GM18505 (cell line): ENCODE data around the gene PRODH2.

Experiments
- ATAC-seq: cut with Tn5 transposase; IDR thresholded peaks from one replicate; pipeline ENCODE4 v1.9.1; 2021; ENCODE audit not compliant: unreplicated experiment
- POLR2A ChIP-seq: IDR thresholded peaks from 4 replicates; pipeline ENCODE4 v1.6.1; 2011; ENCODE audit warnings: borderline replicate concordance; ENCODE audit not compliant: insufficient read depth, insufficient read length; ENCODE audit errors: extremely low read depth

Gene PRODH2

GRCh38 chr19:35786299-35787160 is 26.1 kb downstream of the PRODH2 start:
- no peak for ATAC-seq
- no peak for TF ChIP-seq POLR2A

GRCh38 chr19:35785339-35785627 is 27.4 kb downstream of the PRODH2 start:
- no peak for ATAC-seq
- TF ChIP-seq POLR2A: no peak

GRCh38 chr19:35784503-35785338 is 27.9 kb downstream of the PRODH2 start:
- no peak for TF ChIP-seq POLR2A
- ATAC-seq: no peak

GRCh38 chr19:35783469-35784434 is 28.9 kb downstream of the PRODH2 start:
- no peak for TF ChIP-seq POLR2A
- no peak for ATAC-seq

- ATAC-seq: no peak
- TF ChIP-seq POLR2A: no peak
Observed at GRCh38 chr19:35782589-35782988, 30.1 kb downstream of the PRODH2 start.

- no peak for ATAC-seq
- TF ChIP-seq POLR2A: no peak
Observed at GRCh38 chr19:35781650-35782049, 31.0 kb downstream of the PRODH2 start.

- ATAC-seq: no peak
- no peak for TF ChIP-seq POLR2A
Observed at GRCh38 chr19:35780717-35781116, 31.9 kb downstream of the PRODH2 start.

- no peak for TF ChIP-seq POLR2A
- ATAC-seq: no peak
Observed at GRCh38 chr19:35780058-35780457, 32.6 kb downstream of the PRODH2 start.

- TF ChIP-seq POLR2A: no peak
- no peak for ATAC-seq
Observed at GRCh38 chr19:35779033-35779432, 33.6 kb downstream of the PRODH2 start.

GRCh38 chr19:35777961-35778360 is 34.7 kb downstream of the PRODH2 start:
- no peak for TF ChIP-seq POLR2A
- no peak for ATAC-seq

GRCh38 chr19:35777086-35777841 is 35.4 kb downstream of the PRODH2 start:
- no peak for ATAC-seq
- TF ChIP-seq POLR2A: no peak

GRCh38 chr19:35776102-35776788 is 36.4 kb downstream of the PRODH2 start:
- no peak for TF ChIP-seq POLR2A
- ATAC-seq: no peak
